ENCODE results near the gene ARPC1B.
A peak's percentile ranks its signal among the peaks of the same experiment; 100 is the strongest.

GRCh38 chr7:99395616-99396327 is 21.2 kb downstream of the ARPC1B start:
- TF ChIP-seq CTCF (IDR thresholded peaks at IDR 0.05; ENCODE audit: low read depth, low read length, missing input control), result no peak
- peak; percentile 53 for TF ChIP-seq FOXA1 (IDR thresholded peaks at IDR 0.05)
- TF ChIP-seq YY1 (IDR thresholded peaks at IDR 0.05), result peak; percentile 59
- no peak for TF ChIP-seq TAF1 (conservative IDR thresholded peaks at IDR 0.05)
- TF ChIP-seq REST (IDR thresholded peaks at IDR 0.05), result no peak
- no peak for TF ChIP-seq EGR1 (IDR thresholded peaks at IDR 0.05; ENCODE audit: low read depth in 2 of 2)
- TF ChIP-seq, protein P1, sequence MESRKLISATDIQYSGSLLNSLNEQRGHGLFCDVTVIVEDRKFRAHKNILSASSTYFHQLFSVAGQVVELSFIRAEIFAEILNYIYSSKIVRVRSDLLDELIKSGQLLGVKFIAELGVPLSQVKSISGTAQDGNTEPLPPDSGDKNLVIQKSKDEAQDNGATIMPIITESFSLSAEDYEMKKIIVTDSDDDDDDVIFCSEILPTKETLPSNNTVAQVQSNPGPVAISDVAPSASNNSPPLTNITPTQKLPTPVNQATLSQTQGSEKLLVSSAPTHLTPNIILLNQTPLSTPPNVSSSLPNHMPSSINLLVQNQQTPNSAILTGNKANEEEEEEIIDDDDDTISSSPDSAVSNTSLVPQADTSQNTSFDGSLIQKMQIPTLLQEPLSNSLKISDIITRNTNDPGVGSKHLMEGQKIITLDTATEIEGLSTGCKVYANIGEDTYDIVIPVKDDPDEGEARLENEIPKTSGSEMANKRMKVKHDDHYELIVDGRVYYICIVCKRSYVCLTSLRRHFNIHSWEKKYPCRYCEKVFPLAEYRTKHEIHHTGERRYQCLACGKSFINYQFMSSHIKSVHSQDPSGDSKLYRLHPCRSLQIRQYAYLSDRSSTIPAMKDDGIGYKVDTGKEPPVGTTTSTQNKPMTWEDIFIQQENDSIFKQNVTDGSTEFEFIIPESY (IDR thresholded peaks at IDR 0.05), result no peak

Data from liver (tissue), 3 donors.